OCI-LY3 (cell line): ENCODE results near the gene SRSF6.

ENCODE experiments used
- CTCF ChIP-seq: fragments of 200-600, 300-600 bp; sonication (generic); IDR thresholded peaks from 2 replicates; pipeline ENCODE4 v1.5.1; 2014; ENCODE audit warnings: antibody characterized with exemption, low read length, low read depth
- EZH2phosphoT487 ChIP-seq: fragments of 200-600 bp; shearing (Covaris generic); IDR thresholded peaks from 2 replicates; pipeline ENCODE4 v1.6.1; 2018; ENCODE audit warnings: antibody characterized with exemption, mixed run types, low read depth

GRCh38 chr20:43416591-43417228 lies 41.0 kb upstream of the SRSF6 start:
- TF ChIP-seq CTCF (no peak), EZH2phosphoT487 (no peak)
